ENCODE results near the gene FILIP1L. TPM values are rescaled to one million over a fixed set of nuclear protein-coding genes. Genes with fewer than 3 reads are reported as not detected.

FILIP1L gene
- total RNA-seq, 2 experiments from 2014 or later: 1.5 to 1.7 TPM

DNA sequence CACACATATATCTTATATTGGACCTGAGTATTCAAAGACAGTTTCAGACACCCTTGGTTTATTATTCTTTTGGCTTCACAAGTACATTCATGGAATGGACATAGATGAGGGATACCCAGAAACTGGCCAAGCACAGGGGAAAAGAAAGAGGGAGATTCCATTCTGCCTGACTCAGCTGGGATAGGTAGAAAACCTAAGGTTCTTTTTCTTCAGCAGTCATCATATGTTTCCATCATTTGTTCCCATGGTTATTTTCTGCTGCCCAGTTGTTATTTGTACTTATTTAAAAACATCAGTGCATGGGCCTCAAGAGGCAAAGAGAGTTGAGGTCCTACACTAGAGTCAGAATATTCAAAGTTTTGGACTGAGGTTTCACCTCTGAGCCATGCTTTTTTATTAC lies 91.8 kb downstream of the FILIP1L start:
- H3K4me1 Mint-ChIP-seq (ENCODE audit: low read depth): peaks cover 2% of the 10 kb centered on the region
- POLR2A ChIA-PET: no interaction called here
- CTCF ChIA-PET: no interaction called here
- H3K36me3 Mint-ChIP-seq (ENCODE audit: low read depth): no peaks in the 10 kb centered on the region
- no peaks in the 10 kb centered on the region for H3K27me3 Mint-ChIP-seq (ENCODE audit: low read depth)
- DNase-seq: no peak
- H3K4me3 Mint-ChIP-seq: no peak overlapping the region
- H3K9me3 Mint-ChIP-seq (ENCODE audit: insufficient read depth): no peaks in the 10 kb centered on the region
- no peak for ATAC-seq
- H3K27ac Mint-ChIP-seq: no peak overlapping the region

DNA sequence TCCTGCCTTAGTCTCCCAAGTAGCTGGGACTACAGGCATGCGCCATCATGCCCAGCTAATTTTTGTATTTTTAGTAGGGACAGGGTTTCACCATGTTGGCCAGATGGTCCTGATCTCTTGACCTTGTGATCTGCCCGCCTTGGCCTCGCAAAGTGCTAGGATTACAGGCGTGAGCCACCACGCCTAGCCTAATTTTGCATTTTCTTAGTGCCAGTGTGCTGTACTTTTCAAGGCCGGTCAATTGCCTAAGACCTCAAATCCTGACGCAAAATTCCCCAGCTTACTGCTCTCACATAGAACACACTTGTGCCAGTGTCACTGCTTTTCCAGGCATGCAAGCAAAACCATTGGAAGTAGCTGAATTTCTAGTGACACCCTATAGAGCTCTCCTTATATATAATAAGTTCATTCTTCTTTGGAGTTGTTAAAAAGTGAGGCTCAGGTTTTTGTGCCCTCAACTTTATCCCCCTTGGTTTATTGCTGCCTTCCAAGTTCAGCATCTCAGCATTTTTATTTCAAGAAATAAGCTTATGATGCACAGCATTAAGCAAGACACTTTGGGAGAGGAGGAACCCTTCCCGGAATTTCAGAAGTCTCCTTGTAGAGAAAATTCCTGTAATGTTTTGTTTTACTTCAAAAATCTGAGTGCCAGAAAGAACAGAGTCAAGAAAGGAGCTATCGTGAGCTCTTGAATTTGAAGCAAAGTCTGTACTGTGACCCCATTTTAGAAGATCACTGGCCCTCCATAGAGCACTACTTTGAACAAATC lies 93.2 kb downstream of the FILIP1L start:
- DNase-seq: no peak
- ChIA-PET POLR2A (no interaction called here), CTCF (interaction anchor here (1.1 kb wide), 1 partner anchor 178 kb away, joined by 3 read pairs; no protein-coding TSS in a partner anchor)
- no peaks in the 10 kb centered on the region for H3K9me3 Mint-ChIP-seq (ENCODE audit: insufficient read depth)
- H3K4me3 Mint-ChIP-seq: no peak overlapping the region
- no peak for ATAC-seq
- no peaks in the 10 kb centered on the region for H3K27me3 Mint-ChIP-seq (ENCODE audit: low read depth)
- H3K27ac Mint-ChIP-seq: no peak overlapping the region
- H3K36me3 Mint-ChIP-seq (ENCODE audit: low read depth): peaks cover 4% of the 10 kb centered on the region
- peaks cover 2% of the 10 kb centered on the region for H3K4me1 Mint-ChIP-seq (ENCODE audit: low read depth)

- ChIA-PET CTCF (no interaction called here), POLR2A (no interaction called here)
- ATAC-seq (no peak), DNase-seq (no peak)
- Mint-ChIP-seq H3K27me3 (ENCODE audit: low read depth) (no peaks in the 10 kb centered on the region), H3K4me3 (no peak overlapping the region), H3K4me1 (ENCODE audit: low read depth) (peaks cover 2% of the 10 kb centered on the region), H3K36me3 (ENCODE audit: low read depth) (peaks cover 8% of the 10 kb centered on the region), H3K27ac (no peak overlapping the region), H3K9me3 (ENCODE audit: insufficient read depth) (peaks cover 8% of the 10 kb centered on the region)
These were observed 94.6 kb downstream of the FILIP1L start for GRCh38 chr3:100019719-100020118.

DNA sequence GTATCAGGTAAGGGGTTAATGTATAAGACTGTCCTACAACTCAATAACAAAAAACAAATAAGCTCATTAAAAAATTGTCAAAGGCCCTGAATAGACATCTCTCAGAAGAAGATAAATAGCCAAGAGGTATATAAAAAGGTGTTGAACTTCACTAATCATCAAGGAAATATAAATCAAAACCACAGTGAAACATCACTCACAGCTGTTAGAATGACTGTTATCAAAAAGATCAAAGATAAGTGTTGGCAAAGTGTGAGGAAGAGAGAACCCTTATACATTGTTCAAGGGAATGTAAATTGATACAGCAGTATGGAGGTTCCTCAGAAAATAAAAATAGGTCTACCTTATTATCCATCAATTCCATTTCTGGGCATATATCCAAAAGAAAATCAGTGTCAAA lies 95.5 kb downstream of the FILIP1L start:
- H3K4me3 Mint-ChIP-seq: no peak overlapping the region
- ATAC-seq: no peak
- no peaks in the 10 kb centered on the region for H3K27me3 Mint-ChIP-seq (ENCODE audit: low read depth)
- H3K9me3 Mint-ChIP-seq (ENCODE audit: insufficient read depth): peaks cover 8% of the 10 kb centered on the region
- H3K36me3 Mint-ChIP-seq (ENCODE audit: low read depth): peaks cover 8% of the 10 kb centered on the region
- DNase-seq: no peak
- POLR2A ChIA-PET: no interaction called here
- CTCF ChIA-PET: no interaction called here
- H3K27ac Mint-ChIP-seq: no peak overlapping the region
- peaks cover 2% of the 10 kb centered on the region for H3K4me1 Mint-ChIP-seq (ENCODE audit: low read depth)

GRCh38 chr3:100010087-100010417 lies 104.2 kb downstream of the FILIP1L start:
- H3K9me3 Mint-ChIP-seq (ENCODE audit: insufficient read depth): peaks cover 2% of the 10 kb centered on the region
- H3K36me3 Mint-ChIP-seq (ENCODE audit: low read depth): peaks cover 7% of the 10 kb centered on the region
- ATAC-seq (no peak), DNase-seq (no peak)
- H3K4me3 Mint-ChIP-seq: no peak overlapping the region
- H3K27ac Mint-ChIP-seq: no peak overlapping the region
- H3K4me1 Mint-ChIP-seq (ENCODE audit: low read depth): peaks cover under 1% of the 10 kb centered on the region
- POLR2A ChIA-PET: no interaction called here
- H3K27me3 Mint-ChIP-seq (ENCODE audit: low read depth): no peaks in the 10 kb centered on the region
- CTCF ChIA-PET: no interaction called here

- H3K4me1 Mint-ChIP-seq (ENCODE audit: low read depth): peaks cover 7% of the 10 kb centered on the region
- H3K27me3 Mint-ChIP-seq (ENCODE audit: low read depth): no peaks in the 10 kb centered on the region
- H3K9me3 Mint-ChIP-seq (ENCODE audit: insufficient read depth): no peaks in the 10 kb centered on the region
- ATAC-seq (no peak), DNase-seq (no peak)
- ChIA-PET CTCF (no interaction called here), POLR2A (no interaction called here)
- H3K36me3 Mint-ChIP-seq (ENCODE audit: low read depth): peaks cover 4% of the 10 kb centered on the region
- no peak overlapping the region for H3K27ac Mint-ChIP-seq
- no peak overlapping the region for H3K4me3 Mint-ChIP-seq
These were observed 104.8 kb downstream of the FILIP1L start for GRCh38 chr3:100009276-100010086.

GRCh38 chr3:100008081-100008698 lies 106.1 kb downstream of the FILIP1L start:
- H3K36me3 Mint-ChIP-seq (ENCODE audit: low read depth): peaks cover 4% of the 10 kb centered on the region

GRCh38 chr3:100007313-100007712 lies 107.0 kb downstream of the FILIP1L start:
- no peaks in the 10 kb centered on the region for H3K27me3 Mint-ChIP-seq (ENCODE audit: low read depth)
- DNase-seq (no peak), ATAC-seq (no peak)
- ChIA-PET POLR2A (no interaction called here), CTCF (interaction anchor here (0.8 to 1.1 kb wide), 3 partner anchors 34 to 247 kb away, joined by 3 to 4 read pairs (median 3); no protein-coding TSS in a partner anchor)
- H3K4me3 Mint-ChIP-seq: no peak overlapping the region
- H3K9me3 Mint-ChIP-seq (ENCODE audit: insufficient read depth): no peaks in the 10 kb centered on the region
- peaks cover 4% of the 10 kb centered on the region for H3K36me3 Mint-ChIP-seq (ENCODE audit: low read depth)
- no peak overlapping the region for H3K27ac Mint-ChIP-seq
- peaks cover 8% of the 10 kb centered on the region for H3K4me1 Mint-ChIP-seq (ENCODE audit: low read depth)

More at GRCh38 chr3:100008081-100008698, 106.1 kb downstream of the FILIP1L start:
- H3K4me1 Mint-ChIP-seq (ENCODE audit: low read depth): peaks cover 8% of the 10 kb centered on the region
- no peak overlapping the region for H3K4me3 Mint-ChIP-seq
- H3K27me3 Mint-ChIP-seq (ENCODE audit: low read depth): no peaks in the 10 kb centered on the region
- no peaks in the 10 kb centered on the region for H3K9me3 Mint-ChIP-seq (ENCODE audit: insufficient read depth)
- DNase-seq: no peak
- ChIA-PET POLR2A (no interaction called here), CTCF (no interaction called here)
- H3K27ac Mint-ChIP-seq: no peak overlapping the region
- ATAC-seq: no peak

- Mint-ChIP-seq H3K4me3 (no peak overlapping the region), H3K4me1 (ENCODE audit: low read depth) (peaks cover 8% of the 10 kb centered on the region), H3K36me3 (ENCODE audit: low read depth) (peaks cover 4% of the 10 kb centered on the region), H3K27me3 (ENCODE audit: low read depth) (no peaks in the 10 kb centered on the region), H3K9me3 (ENCODE audit: insufficient read depth) (no peaks in the 10 kb centered on the region), H3K27ac (no peak overlapping the region)
- no peak for ATAC-seq
- DNase-seq: no peak
- POLR2A ChIA-PET: interaction anchor here (0.6 kb wide), 1 partner anchor 771 kb away, joined by 3 read pairs; no protein-coding TSS in a partner anchor
- CTCF ChIA-PET: interaction anchor here (0.8 to 1.5 kb wide), 5 partner anchors 9 to 247 kb away, joined by 3 to 4 read pairs (median 3); no protein-coding TSS in a partner anchor
These were observed 107.6 kb downstream of the FILIP1L start for GRCh38 chr3:100006570-100007271.

GRCh38 chr3:100005665-100006393 lies 108.5 kb downstream of the FILIP1L start:
- CTCF ChIA-PET: interaction anchor here (1.1 to 1.5 kb wide), 3 partner anchors 10 to 248 kb away, joined by 3 to 4 read pairs (median 3); no protein-coding TSS in a partner anchor
- DNase-seq (no peak), ATAC-seq (no peak)
- Mint-ChIP-seq H3K9me3 (ENCODE audit: insufficient read depth) (no peaks in the 10 kb centered on the region), H3K4me1 (ENCODE audit: low read depth) (peaks cover 8% of the 10 kb centered on the region), H3K27ac (no peak overlapping the region), H3K27me3 (ENCODE audit: low read depth) (no peaks in the 10 kb centered on the region), H3K36me3 (ENCODE audit: low read depth) (peaks cover under 1% of the 10 kb centered on the region), H3K4me3 (no peak overlapping the region)
- POLR2A ChIA-PET: interaction anchor here (0.6 kb wide), 1 partner anchor 772 kb away, joined by 3 read pairs; no protein-coding TSS in a partner anchor

- Mint-ChIP-seq H3K4me3 (no peak overlapping the region), H3K27ac (no peak overlapping the region), H3K36me3 (ENCODE audit: low read depth) (no peaks in the 10 kb centered on the region), H3K9me3 (ENCODE audit: insufficient read depth) (no peaks in the 10 kb centered on the region), H3K27me3 (ENCODE audit: low read depth) (no peaks in the 10 kb centered on the region), H3K4me1 (ENCODE audit: low read depth) (peaks cover 8% of the 10 kb centered on the region)
- POLR2A ChIA-PET: no interaction called here
- CTCF ChIA-PET: no interaction called here
- DNase-seq: no peak
- ATAC-seq: no peak
These were observed 109.4 kb downstream of the FILIP1L start for GRCh38 chr3:100004931-100005330.
